AML-193 (cell line): ENCODE data around the gene SEPTIN2.
"Not testable (repeated sequence)": the region's sequence is repeated elsewhere in the genome, so short reads cannot be mapped to it uniquely, and the experiment has no call there.

Source experiments
- DNase-seq, 2 experiments: peaks; one replicate each; lab custom pipeline; 2025; lab: John Stamatoyannopoulos, UW

SEPTIN2 gene

GRCh38 chr2:241288324-241288888, 27.3 kb upstream of the SEPTIN2 start:
- no peak for DNase-seq

DNA sequence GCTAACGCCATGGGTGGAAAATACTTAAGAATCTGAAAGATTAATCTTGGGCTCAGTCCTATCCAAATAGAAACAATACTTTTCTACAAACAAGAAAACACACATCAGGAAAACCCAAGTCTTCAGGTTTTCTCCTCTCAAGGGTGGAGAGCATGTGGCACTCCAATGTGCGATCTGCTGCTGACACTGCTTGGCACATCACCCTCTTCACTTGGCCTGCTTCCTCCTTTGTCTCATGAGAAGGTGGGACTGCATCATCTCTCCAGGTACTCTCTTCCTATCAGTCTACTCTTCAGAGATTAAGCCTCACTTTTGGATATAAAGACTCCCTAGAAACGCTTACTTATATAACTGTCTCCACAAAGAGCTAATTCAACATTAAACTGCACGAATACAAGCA, 26.7 kb upstream of the SEPTIN2 start:
- no peak for DNase-seq

- no peak for DNase-seq
Measured at GRCh38 chr2:241289597-241289996, 26.1 kb upstream of the SEPTIN2 start.

GRCh38 chr2:241291153-241291552, 24.6 kb upstream of the SEPTIN2 start:
- DNase-seq: no peak

DNA sequence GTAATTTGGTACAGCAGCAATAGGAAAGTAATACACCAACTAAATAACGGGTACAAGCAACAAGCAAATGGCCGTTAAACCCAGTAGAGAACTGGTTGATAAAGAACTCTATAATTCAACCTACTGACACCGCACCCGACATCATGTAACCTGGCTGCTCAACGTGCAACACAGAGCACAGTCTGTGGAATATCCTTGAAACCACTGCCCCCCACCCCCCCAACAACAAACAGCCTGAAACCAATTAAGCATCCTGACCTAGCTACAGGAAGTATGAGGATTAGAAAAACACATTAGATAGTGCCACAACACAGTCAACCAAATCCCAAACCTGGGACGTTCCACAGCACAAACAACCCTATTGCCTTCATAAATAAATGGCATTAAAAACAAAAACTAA, 23.7 kb upstream of the SEPTIN2 start:
- DNase-seq: no peak

DNA sequence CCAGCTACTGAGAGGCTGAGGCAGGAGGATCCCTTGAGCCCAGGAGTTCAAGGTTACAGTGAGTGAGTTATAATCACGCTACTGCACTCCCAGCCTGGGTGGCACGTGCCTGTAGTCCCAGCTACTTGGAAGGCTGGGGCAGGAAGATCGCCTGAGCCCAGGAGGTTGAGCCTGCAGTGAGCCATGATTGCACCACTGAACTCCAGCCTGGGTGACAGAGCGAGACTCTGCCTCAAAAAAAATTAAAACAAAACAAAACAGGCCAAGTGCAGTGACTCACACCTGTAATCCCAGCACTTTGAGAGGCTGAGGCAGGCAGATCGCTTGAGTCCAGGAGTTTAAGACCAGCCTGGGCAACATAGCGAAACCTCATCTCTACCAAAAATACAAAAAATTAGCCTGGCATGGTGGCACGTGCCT, 22.3 kb upstream of the SEPTIN2 start:
- not testable (repeated sequence) for DNase-seq

GRCh38 chr2:241295326-241296095, 20.2 kb upstream of the SEPTIN2 start:
- DNase-seq: no peak

GRCh38 chr2:241296767-241297166, 19.0 kb upstream of the SEPTIN2 start:
- DNase-seq: no peak

GRCh38 chr2:241298673-241299072, 17.1 kb upstream of the SEPTIN2 start:
- DNase-seq: no peak

DNA sequence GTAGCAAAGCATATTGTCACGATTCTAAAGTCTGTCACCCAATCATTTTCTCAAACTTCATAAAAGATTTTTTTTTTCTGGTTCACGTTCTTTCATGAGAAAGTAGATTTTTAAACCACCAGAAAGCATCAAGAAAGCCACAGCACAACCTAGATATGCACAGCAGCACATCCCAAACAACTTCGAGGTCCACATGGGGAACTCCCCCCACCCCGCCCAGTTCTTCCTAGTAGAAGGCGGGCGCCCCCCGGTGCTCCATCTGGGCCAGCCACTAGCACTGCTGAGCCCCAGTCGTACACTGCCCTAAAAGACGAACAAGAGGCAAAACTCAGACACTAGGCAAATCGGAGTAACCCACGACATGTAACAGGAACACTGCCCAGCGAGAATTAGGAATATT, 15.7 kb upstream of the SEPTIN2 start:
- DNase-seq: no peak

DNA sequence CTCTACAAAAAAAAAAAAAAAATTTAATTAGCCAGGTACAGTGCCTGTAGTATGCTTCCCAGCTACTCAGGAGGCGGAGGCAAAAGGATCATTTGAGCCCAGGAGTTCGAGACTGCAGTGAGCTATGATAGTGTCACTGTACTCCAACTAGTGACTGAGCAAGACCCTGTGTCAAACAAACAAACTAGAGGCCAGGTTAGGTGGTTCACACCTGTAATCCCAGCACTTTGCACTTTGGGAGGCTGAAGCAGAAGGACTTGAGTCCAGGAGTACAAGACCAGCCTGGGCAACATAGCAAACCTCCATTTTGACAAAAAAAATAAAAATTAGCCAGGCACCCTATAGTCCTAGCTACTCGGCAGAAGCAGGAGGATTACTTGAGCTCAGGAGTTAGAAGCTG, 13.6 kb upstream of the SEPTIN2 start:
- DNase-seq: no peak

DNA sequence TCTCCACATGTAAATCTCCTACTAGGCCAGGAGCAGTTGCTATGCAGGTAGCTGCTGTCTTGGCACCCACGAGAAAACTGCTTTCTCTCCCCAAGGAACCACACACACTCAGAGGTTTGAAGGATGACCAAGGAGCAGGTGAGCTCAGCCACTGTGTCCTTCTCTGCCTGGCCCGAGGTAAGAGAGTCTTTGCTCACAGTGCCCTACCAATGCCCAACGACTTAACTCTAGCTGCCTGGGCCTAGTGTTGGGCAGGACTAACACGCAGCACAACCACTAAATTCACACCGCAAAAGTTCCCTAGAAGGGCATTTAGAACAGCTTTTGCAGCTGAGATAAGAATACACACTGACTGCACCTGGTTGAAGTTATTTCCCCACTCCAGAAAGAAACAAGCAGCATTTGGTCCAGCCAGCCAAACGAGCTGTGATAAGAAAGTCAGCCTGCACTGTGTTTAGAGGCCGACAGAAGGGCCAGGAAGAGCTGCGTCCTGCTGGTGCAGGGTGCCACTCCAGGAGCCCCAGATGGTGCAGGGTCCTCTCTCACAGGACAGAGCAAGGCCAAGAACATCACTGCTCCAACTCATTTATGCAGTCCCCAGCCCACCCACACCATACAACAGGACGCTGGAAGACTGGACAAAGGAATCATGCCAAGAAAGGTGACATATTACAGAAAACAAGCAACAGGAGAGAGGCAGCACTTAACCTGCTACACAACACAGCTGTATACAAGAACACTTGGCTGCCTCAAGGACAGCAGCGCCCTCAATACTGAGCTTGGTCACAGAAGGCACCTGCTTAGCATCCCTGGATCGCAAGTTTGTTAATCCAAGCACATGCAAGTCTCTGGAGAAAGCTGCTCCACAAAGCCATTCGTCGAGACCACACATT, 12.7 kb upstream of the SEPTIN2 start:
- DNase-seq: no peak

DNA sequence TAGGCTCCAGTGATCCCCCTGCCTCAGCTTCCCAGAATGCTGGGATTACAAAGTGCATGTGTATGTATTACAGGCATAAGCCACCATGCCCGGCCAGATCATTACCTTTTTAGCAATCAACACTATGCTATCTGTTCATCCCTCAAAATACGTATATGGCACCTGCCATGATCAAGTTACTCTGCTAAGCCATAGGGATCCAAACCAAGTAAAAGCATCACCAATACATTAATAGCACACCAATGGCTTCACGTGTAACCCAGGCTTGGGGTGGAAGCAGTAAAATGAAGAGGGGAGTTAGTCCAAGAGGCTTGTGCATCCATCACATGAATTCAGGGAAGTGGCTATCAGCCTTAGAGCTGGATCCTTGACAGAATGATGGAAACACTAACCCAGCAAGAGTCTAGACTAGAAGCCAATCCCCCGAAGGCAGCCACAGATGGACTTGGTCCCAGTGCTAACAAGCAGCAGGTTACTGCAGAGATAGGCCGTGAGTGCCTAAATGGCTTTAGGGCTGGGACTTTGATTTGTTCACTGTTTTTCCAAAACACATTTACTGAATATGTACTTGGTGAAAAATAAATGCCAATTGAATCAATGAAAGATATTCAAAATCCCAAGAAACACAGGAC, 11.6 kb upstream of the SEPTIN2 start:
- no peak for DNase-seq

DNA sequence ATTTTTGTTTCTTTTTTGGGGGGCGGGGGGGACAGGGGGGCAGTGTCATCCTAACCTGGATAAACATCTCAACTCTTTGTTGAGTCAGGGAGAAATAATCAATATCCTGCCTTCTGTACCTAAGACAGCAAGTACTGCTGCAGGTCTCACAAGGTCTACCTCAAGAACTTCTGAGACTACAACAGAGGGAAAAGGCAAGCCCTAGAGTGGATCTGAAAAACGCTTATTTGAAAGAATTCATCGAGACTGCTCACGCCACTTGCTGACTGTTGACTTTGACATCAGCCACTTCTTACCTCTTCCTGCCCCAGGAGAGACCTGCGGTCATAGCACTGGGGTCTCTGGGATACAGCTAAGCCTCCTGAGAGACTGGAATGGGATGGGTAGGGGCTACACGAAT, 8.7 kb upstream of the SEPTIN2 start:
- no peak for DNase-seq

DNA sequence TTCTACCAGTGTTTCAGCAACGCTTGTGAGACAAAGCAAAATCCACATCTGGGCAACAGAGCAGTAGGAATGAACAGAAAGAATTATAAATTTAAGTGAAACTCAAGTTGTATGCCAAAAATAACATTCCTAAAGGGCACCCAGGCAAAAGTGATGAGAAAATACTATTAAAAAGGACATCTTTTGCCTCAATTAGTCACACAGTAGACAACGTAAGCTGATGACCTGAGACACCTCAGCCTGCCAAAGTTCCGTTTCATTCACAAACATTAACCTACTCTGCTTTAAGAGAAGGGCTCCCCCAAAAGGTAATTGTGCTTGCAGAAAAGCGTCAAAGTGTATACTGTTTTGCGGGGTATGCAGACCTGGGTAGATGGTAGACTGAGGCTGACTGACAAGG, 7.5 kb upstream of the SEPTIN2 start:
- no peak for DNase-seq

DNA sequence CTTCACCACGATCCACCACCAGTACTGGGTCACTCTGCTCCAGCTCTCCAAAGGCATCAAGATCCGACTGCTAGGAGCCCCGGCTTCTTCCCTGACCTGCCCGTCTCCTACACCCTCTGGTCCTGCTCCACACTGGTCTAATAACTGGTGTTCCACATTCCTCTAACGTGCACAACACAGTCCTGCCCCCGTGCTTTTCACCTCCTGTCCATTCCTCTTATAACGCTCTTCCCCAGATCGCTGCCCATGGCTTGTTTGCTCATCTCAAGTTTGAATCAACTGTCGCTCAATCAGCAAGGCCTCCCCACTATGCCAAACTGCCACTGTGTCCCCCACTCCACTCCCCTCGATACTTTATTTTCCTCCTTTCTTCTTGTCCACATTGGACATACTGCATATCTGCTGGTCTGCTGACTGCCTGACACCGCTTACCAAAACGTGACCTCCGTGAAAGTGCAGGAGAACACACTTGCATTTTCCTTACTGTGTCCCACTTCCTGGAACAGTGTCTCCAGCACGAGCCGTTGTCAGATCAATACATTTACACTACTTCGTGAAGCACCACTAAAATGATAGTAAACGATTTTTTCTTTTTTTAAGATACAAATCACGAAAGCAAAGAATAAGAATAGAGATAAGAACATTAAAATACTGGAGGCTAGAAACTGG, 6.8 kb upstream of the SEPTIN2 start:
- no peak for DNase-seq

DNA sequence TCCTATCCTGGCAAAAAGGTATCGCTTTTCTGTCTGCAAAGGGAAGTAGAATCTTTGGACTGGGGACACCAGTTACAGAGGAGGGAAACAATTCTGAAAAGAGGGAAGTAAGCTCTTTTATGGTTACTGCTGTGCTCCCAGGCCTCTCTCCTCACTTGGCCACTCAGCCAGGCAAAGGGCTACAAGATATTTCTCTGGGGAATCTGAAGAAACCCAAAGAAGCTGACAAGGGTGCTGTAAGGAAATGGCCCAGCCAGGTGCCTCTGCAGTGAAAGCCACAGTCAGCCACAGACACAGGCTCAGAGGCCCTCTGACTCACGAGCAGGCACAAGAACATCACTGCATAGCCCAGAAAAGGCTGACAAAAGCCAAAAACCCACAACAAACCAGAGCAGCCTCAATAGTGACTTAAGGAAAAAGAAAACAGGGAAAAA, 6.0 kb upstream of the SEPTIN2 start:
- DNase-seq: peak; percentile 73 to 78

- DNase-seq: no peak
Measured at GRCh38 chr2:241310917-241311566, 4.7 kb upstream of the SEPTIN2 start.

GRCh38 chr2:241312082-241312481, 3.6 kb upstream of the SEPTIN2 start:
- no peak for DNase-seq

GRCh38 chr2:241313543-241314095, 2.1 kb upstream of the SEPTIN2 start:
- no peak for DNase-seq
